CD4-positive, alpha-beta T cell treated with Interleukin-6 for 4 hours (primary cell): ENCODE results near the gene TFB1M.
"Not testable (repeated sequence)": the region's sequence is repeated elsewhere in the genome, so short reads cannot be mapped to it uniquely, and the experiment has no call there.

ENCODE experiments used
- DNase-seq: peaks from one replicate; pipeline ENCODE4 v3.0.0-alpha.2; 2020; ENCODE audit warnings: mixed read lengths

Gene TFB1M

DNA sequence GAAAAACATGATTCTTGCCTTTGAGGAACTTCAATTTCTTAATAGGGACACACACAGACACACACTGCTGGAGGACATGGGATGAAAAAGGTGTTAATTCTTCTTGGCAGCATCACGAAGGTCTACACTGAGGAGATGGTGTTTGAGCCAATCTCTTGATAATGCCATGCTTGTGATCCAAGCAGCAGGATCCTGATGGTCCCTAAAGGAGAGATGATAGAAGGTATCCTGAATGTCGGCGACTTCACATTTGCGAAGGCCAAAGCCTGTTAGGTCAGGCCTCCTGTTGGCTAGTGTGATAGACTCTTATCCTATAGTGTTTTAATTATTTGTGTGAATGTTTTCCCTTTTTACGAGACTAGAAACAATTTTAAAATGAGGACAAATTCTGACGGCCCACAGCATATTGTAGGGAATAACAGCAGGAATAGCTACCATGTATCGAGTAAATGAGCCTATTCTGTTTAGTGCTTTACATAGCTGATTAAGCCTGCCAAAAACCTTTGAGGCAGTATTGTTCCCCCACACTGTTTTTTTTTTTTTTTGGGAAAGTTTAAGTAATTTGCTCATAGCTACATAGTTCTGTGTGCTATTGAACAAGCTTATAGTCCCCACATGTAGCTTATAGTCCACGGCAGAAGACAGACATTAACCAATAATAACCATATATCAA, 15.3 kb upstream of the TFB1M start:
- DNase-seq = no peak

GRCh38 chr6:155328539-155329459, 14.5 kb upstream of the TFB1M start:
- peak; percentile 5 for DNase-seq

- DNase-seq = no peak
Observed at GRCh38 chr6:155328074-155328538, 13.8 kb upstream of the TFB1M start.

- DNase-seq = peak; percentile 78
Observed at GRCh38 chr6:155327326-155328073, 13.2 kb upstream of the TFB1M start.

GRCh38 chr6:155325700-155326516, 11.6 kb upstream of the TFB1M start:
- no peak for DNase-seq

- no peak for DNase-seq
Observed at GRCh38 chr6:155324993-155325392, 10.7 kb upstream of the TFB1M start.

DNA sequence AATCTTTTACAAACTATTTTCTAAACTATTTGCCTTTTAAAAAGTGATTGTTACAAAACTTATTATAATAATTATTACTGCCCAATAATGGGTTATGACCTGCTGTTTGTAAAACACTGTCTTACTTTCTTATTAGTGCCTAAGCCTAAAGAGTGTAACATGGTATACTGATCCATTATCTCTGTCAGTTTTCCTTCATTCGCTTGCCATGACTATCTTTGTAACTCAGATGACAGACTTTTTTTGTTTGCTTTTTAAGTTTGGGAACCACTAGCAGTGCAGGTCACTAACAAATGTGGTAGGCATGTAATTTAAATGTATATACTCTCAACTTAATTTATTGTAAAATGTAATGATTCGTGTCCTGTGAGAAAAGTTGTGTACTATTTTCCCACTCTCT, 9.9 kb upstream of the TFB1M start:
- no peak for DNase-seq

DNA sequence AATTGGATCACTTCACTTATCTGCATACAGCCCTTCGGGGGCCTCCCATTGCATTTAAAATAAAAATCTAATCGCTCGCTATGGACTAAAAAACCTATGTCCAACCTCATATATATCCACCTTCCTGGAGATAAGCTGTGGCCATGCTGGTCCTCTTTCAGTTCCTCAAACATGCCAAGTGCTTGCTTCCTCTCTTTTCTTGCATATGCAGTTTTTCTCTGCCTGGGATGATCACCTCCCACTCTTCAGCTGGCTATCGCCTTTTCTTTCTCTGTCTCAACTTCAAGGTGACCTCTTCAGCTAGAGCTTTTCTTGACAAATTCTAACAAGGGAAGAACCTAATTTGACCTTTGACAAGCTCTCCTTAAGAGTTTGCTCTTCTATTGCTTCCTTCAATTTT, 5.6 kb upstream of the TFB1M start:
- DNase-seq = no peak

GRCh38 chr6:155317186-155317585, 2.9 kb upstream of the TFB1M start:
- DNase-seq = no peak

GRCh38 chr6:155316419-155316818, 2.1 kb upstream of the TFB1M start:
- no peak for DNase-seq

DNA sequence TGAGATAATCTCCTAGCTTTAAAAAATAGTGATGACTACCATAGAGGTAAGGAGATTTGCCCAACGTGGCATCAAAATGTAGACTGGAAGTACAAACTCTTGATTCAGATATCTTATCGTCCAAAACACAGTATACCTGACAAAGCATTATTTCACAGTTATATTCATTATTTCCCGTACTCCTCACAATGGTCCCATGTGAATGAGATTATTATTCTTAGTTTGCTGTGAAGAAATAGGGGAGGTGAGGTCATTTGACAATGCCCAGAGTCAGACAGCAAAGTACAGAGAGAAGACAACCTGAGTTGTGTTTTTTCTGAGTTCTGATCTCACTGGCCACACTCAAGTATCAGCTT, 1.2 kb upstream of the TFB1M start:
- DNase-seq = no peak

GRCh38 chr6:155314773-155315515, 660 bp upstream of the TFB1M start:
- peak; percentile 66 for DNase-seq

DNA sequence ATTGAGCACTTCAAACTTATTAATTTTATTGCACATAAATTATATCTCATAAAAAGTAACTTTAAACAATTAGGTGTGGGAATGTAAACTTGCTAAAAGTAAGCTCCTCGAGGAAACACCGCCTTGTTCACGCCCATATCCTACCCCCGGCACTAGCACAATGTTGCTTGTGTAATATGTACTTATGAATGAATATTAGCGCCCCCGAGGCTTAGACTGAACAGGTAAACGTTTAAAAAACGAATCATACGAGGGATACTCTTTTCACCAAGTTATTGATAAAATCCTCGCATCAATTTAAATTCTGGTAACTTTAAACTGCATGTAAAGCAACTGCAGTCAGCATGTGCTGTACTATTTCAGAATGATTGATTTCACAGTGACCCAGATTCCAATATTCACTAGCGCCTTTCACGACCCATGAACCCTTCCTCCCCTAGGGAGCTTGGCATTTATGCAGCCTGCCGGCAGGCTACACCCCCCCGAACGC, 637 bp downstream of the TFB1M start:
- peak; percentile 59 for DNase-seq

DNA sequence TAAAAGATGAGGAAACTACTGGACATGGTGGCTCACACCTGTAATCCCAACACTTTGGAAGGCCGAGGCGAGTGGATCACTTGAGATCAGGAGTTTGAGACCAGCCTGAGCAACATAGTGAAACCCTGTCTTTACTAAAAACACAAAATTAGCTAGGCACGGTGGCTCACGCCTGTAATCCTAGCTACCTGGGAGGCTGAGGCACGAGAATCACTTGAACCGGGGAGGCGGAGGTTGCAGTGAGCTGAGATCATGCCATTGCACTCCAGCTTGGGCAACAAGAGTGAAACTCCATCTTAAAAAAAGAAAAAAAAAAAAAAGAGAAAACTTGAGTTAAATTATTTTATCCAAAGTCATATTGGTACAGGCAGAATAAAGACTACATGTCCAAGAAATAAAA, 1.3 kb downstream of the TFB1M start:
- not testable (repeated sequence) for DNase-seq

- DNase-seq = no peak
Observed at GRCh38 chr6:155311583-155311982, 2.7 kb downstream of the TFB1M start.

GRCh38 chr6:155311086-155311485, 3.2 kb downstream of the TFB1M start:
- no peak for DNase-seq

GRCh38 chr6:155310596-155310995, 3.7 kb downstream of the TFB1M start:
- no peak for DNase-seq

DNA sequence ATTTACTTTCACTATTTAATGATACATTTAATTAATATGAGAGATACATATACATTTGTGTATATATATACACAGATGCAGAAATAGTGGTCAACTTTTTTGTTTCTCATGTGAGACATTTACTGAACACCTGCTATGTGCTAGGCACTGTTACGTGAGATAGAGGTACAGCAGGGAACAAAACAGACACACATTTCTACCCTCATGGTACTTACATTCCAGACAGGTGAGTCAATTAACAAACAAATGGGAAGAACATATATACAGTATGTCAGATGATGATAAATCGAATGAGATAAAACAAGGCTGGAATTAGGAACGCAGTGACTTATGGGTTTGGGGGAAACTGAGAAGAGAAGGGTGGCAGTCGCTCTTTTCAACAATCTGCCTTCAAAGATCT, 5.1 kb downstream of the TFB1M start:
- no peak for DNase-seq

GRCh38 chr6:155306958-155307357, 7.3 kb downstream of the TFB1M start:
- no peak for DNase-seq

DNA sequence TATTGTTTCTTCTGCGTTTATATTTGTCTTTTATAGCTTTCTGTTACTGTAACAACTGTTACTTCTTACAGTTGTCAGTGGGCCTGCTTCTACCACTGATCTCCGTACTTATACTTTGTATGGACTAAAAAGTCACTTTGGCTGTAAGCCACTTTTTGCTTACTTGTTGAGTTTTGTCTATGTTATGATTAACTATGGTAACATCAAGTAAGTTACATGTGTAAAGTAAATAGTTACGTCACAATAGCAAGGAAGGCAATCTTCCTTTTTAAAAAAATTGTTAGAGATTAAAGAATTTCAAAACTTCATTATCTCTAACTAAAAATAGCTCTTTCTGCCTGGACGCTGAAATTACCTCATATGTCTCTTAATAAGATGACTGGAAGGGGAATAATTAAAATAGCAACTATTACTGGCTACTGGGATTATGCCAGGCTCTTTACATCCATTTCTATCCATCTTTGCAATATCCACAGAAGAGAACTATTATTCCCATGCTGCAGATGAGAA, 10.9 kb downstream of the TFB1M start:
- no peak for DNase-seq

DNA sequence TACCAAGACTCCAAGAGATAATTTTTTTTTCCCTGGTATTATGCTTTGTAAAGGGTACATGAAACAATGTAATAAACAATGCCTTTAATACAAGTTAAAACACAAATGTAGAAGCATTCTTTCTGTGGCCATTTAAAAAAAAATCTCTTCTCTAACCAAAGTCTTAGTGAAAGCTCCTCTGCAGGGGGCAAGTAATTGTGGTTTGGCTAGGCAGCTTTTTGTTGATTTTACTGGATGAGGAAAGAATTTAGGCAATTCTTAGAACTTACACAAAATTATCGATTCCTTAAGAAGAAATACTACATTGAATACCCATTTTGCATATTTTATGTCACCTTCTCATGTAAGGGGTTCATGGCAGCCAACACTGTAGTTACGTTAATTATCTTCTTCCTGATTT, 12.4 kb downstream of the TFB1M start:
- DNase-seq = no peak
